Effector memory CD4-positive, alpha-beta T cell (primary cell): Measurements from ENCODE around the gene FOXB2.
A peak's percentile ranks its signal among the peaks of the same experiment; 100 is the strongest.

Experiments used
- DNase-seq, 3 donors: peaks; one replicate each; pipeline ENCODE4 v3.0.0-alpha.2; 2020
- H3K27ac ChIP-seq: 2 replicates; pipeline ENCODE4 v1.7.0; 2013; ENCODE audit warnings: mild to moderate bottlenecking, low read length, moderate library complexity; ENCODE audit not compliant: insufficient read depth, poor library complexity, severe bottlenecking
- H3K27me3 ChIP-seq: replicated peaks from 2 replicates; pipeline ENCODE4 v1.7.0; 2013; ENCODE audit warnings: mild to moderate bottlenecking, low read length; ENCODE audit not compliant: insufficient read depth, control insufficient read depth, poor library complexity, severe bottlenecking
- H3K36me3 ChIP-seq: 2 replicates; pipeline ENCODE4 v1.7.0; 2013; ENCODE audit warnings: mild to moderate bottlenecking, low read length, moderate library complexity; ENCODE audit not compliant: control insufficient read depth, insufficient read depth
- H3K4me1 ChIP-seq: 2 replicates; pipeline ENCODE4 v1.7.0; 2013; ENCODE audit warnings: low read length, mild to moderate bottlenecking; ENCODE audit not compliant: control insufficient read depth, insufficient read depth, poor library complexity, severe bottlenecking
- H3K4me3 ChIP-seq: 2 replicates; pipeline ENCODE4 v1.7.0; 2013; ENCODE audit warnings: low read length, low read depth, mild to moderate bottlenecking; ENCODE audit not compliant: insufficient read depth, poor library complexity, severe bottlenecking
- H3K9me3 ChIP-seq: 2 replicates; pipeline ENCODE4 v1.7.0; 2013; ENCODE audit warnings: mild to moderate bottlenecking, low read length, moderate library complexity; ENCODE audit not compliant: control insufficient read depth

The FOXB2 gene

DNA sequence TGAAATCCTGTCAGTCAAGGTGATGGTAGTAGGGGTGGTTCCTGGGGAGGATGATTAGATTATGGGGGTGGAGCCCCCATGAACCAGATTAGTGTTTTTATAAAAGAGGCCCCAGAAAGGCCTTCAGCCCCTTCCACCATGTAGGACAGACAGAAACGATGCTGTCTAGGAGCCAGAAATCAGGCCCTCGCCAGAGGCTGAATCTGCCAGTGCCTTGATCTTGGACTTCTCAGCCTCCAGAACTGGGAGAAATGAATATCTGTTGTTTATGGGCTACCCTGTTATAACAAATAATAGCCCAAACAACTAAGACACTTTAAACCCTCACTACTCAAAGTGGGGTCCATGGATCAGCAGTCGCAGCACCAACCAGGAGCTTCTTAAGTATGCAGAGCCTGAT is 20.2 kb upstream of the FOXB2 start:
- no peaks in the 10 kb centered on the region for H3K9me3 ChIP-seq
- no peak overlapping the region for H3K27ac ChIP-seq

DNA sequence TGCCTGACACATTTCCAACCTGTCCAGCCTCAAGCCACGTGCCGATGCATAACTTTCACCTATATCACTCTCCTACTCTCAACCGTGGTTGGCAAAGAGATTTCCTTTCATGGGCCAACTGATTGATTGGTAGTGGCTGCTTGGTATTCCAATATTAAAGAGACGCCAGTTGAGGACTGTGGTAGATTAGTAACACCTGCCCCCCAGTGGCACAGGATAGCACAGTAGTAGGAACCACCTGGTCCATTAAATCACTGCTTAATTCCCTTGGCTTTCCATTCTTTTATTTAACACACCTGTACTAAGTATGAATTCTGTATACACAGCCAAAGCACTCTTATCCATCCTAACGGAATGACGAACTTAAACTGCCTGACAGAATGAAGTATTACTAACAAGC is 19.1 kb upstream of the FOXB2 start:
- H3K27ac ChIP-seq: no peak overlapping the region
- no peaks in the 10 kb centered on the region for H3K27me3 ChIP-seq
- no peaks in the 10 kb centered on the region for H3K4me1 ChIP-seq
- H3K9me3 ChIP-seq: no peaks in the 10 kb centered on the region
- H3K36me3 ChIP-seq: no peaks in the 10 kb centered on the region
- H3K4me3 ChIP-seq: no peak overlapping the region
- no peak for DNase-seq

More for the DNA sequence above, 20.2 kb upstream of the FOXB2 start:
- Histone ChIP-seq H3K36me3 (no peaks in the 10 kb centered on the region), H3K4me1 (no peaks in the 10 kb centered on the region), H3K27me3 (no peaks in the 10 kb centered on the region), H3K4me3 (no peak overlapping the region)
- DNase-seq: no peak

DNA sequence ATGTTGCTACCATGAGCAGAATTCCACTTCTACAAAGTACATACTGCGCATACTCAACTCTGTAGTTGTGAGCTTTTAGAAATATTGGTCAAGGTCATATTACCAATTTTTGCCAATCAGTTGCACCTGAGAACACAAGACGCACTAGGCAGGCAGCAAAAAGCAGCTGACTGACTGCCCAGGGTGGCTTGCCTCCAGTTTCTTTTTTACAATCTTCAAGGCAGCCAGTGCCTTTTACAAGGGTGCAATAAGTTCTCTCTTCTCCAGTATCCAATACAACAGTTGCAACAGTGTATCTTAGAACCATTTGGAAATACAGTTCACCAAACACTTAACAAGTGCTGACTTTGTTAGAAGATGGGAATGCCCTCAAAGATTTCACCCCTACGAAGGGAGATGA is 16.1 kb upstream of the FOXB2 start:
- Histone ChIP-seq H3K4me1 (no peaks in the 10 kb centered on the region), H3K36me3 (no peaks in the 10 kb centered on the region), H3K9me3 (no peaks in the 10 kb centered on the region), H3K27me3 (no peaks in the 10 kb centered on the region), H3K27ac (no peak overlapping the region), H3K4me3 (no peak overlapping the region)
- DNase-seq: no peak

- DNase-seq: no peak
- no peaks in the 10 kb centered on the region for H3K27me3 ChIP-seq
- no peaks in the 10 kb centered on the region for H3K4me1 ChIP-seq
- H3K9me3 ChIP-seq: no peaks in the 10 kb centered on the region
- no peaks in the 10 kb centered on the region for H3K36me3 ChIP-seq
- H3K4me3 ChIP-seq: no peak overlapping the region
- H3K27ac ChIP-seq: no peak overlapping the region
Measured at GRCh38 chr9:77005216-77005615, 14.2 kb upstream of the FOXB2 start.

- Histone ChIP-seq H3K36me3 (no peaks in the 10 kb centered on the region), H3K27me3 (peaks cover 24% of the 10 kb centered on the region)
- DNase-seq: no peak
Measured at GRCh38 chr9:77010527-77010926, 8.9 kb upstream of the FOXB2 start.

DNA sequence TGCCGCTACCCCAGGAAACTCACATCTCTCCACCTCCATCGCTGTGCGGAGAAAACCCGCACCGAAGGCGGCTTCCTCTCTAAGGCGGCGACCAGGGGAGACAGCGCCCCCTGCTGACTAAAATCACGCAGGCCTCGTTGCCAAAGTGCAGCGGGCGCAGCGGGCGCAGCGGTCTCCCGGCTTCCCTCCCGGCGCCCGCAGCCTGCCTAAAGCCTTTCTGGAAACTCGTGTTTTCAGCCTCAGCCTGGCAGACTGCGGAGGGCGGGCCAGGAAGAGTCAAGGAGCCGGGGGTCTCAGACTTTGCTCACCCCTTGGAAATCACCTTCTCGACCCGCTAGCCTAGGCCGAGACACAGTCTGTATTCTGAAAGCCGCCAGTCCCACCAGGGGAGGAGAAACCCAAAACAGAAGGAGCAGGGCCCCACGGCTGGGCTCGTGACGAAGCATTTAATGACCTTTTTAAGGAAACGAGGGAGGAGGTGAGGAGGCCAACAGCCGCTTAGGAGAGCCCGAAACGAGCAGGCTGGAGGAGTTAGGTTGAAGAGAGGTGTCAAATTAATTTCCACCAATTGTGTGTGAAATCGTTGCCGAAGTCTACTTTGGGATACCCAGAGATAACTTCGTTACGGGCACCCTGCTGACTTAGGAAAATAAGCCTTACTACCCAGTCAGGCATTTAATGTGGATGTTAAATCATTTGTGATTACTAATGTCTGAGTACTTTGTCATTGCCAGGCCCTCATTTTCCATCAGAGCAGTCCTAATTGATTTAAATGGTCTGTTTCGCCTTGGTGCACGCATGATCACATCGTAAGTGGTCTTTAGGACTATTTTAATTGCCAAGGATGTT is 7.3 kb upstream of the FOXB2 start:
- H3K36me3 ChIP-seq: no peaks in the 10 kb centered on the region
- H3K4me1 ChIP-seq: peaks cover 2% of the 10 kb centered on the region
- H3K27me3 ChIP-seq: peaks cover 38% of the 10 kb centered on the region
- DNase-seq: peak in 1 of 3 donors; percentile 42
- H3K9me3 ChIP-seq: no peaks in the 10 kb centered on the region
- H3K27ac ChIP-seq: no peak overlapping the region
- no peak overlapping the region for H3K4me3 ChIP-seq

More at GRCh38 chr9:77010527-77010926, 8.9 kb upstream of the FOXB2 start:
- H3K4me1 ChIP-seq: no peaks in the 10 kb centered on the region
- H3K27ac ChIP-seq: no peak overlapping the region
- H3K9me3 ChIP-seq: no peaks in the 10 kb centered on the region
- H3K4me3 ChIP-seq: no peak overlapping the region

DNA sequence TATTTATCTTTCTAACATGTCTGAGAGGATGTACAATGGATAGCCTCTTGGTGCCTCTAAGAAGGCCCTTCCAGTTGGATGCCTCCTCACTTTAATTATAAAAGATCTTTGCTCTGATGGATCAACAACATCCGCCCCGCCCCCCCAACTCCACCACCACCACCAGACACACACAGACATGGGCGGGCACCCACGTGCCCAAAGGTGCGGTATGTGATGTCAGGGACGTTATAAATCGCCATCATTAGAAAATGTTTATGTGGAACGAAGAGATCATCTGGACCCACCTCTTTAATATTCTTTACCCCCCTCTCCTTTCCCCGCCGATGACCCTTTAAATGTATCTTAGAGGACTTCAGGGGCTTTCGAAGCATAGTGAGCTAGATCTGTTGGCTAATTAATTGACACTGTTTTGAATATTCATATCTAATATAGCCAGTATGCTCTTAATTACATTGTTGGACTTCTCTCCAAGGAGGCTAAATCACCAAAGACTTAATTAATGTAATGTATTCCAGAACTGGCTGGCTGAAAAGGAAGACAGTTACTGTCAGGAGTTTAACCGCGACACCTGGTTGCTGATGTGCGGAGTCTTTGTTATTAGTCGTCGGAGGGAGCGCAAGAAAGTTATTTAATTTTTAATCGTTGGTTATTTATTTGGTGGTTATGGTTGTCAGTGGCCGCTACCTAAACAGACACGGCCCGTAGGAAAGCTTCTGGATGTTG is 6.1 kb upstream of the FOXB2 start:
- no peak overlapping the region for H3K4me3 ChIP-seq
- no peaks in the 10 kb centered on the region for H3K9me3 ChIP-seq
- no peak overlapping the region for H3K27ac ChIP-seq
- no peaks in the 10 kb centered on the region for H3K36me3 ChIP-seq
- peaks cover 48% of the 10 kb centered on the region for H3K27me3 ChIP-seq
- no peak for DNase-seq
- H3K4me1 ChIP-seq: peaks cover 2% of the 10 kb centered on the region

- Histone ChIP-seq H3K4me1 (peaks cover 2% of the 10 kb centered on the region), H3K27me3 (peaks cover 48% of the 10 kb centered on the region), H3K27ac (no peak overlapping the region), H3K36me3 (no peaks in the 10 kb centered on the region), H3K9me3 (no peaks in the 10 kb centered on the region), H3K4me3 (no peak overlapping the region)
- DNase-seq: no peak
Measured at GRCh38 chr9:77013932-77014596, 5.4 kb upstream of the FOXB2 start.

DNA sequence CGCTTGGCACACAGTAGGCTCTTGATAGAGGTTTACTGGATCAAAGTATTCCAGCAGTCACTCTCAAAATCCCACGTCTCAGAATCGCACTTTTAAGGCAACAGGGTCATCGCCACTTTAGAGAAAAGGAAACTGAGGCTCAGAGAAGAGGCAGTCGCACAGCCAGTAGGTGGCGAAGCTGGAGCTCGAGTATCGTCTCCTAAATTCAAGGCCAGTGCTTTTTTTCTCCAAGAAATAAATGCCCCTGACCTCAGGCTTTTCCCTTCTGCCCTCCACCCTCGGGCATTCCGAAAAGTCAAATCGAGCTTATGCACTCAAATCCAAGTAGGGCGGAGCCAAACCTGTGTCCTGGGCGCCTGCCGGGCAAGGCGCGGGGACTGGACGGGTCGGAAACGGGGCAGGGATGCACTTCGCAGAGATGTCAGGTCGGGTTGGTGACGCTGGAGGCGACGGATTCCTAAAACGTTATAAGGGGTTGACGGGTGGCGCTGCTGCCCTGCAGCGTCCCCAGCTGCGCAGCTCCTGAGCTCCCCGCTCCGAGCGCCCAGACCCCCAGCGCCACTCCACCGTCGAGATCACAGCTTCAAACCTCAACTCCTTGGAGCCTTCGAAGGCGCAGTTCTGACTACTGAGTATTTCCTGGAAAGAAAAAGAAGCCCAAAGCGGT is 4.7 kb upstream of the FOXB2 start:
- peaks cover 2% of the 10 kb centered on the region for H3K4me1 ChIP-seq
- no peak for DNase-seq
- H3K9me3 ChIP-seq: no peaks in the 10 kb centered on the region
- H3K36me3 ChIP-seq: no peaks in the 10 kb centered on the region
- H3K4me3 ChIP-seq: no peak overlapping the region
- H3K27ac ChIP-seq: no peak overlapping the region
- H3K27me3 ChIP-seq: peaks cover 54% of the 10 kb centered on the region
